Heart left ventricle (tissue), 13 donors: ENCODE results near the gene PTPRM.

ENCODE experiments used
- CTCF ChIP-seq, 12 donors: fragments of 200-600 bp; sonication (generic) in 4 of 12; IDR thresholded peaks; one replicate each; pipeline versions ENCODE4 v1.5.0 to v1.8.0; 2018 to 2022; ENCODE audit warnings: antibody characterized with exemption in 12 of 12, mild to moderate bottlenecking in 5 of 12
- POLR2A ChIP-seq, 2 donors: fragments of 450-650 bp; IDR thresholded peaks; one replicate each; pipeline ENCODE4 v1.6.1; 2017; ENCODE audit warnings: antibody characterized with exemption in 2 of 2, mild to moderate bottlenecking in 2 of 2, moderate library complexity in 2 of 2
- donor health status: ischemic (EF 13 %, LVEDD 7.1; RV severe dilation, severe dysfunction).
- donor health status: DM: no; HTN: yes; CAD: no.
- donor health status: DM: no; HTN: no; CAD: no.
- donor health status: ischemic (EF 25% LVEDD 6.9; RV normal size, moderate dysfunction).
- donor health status: ischemic (EF 25% LVEDD 5.7; RV mildly dilated, moderate dysfunction).
- donor health status: ischemic (EF 35%, LVEDD 5.7; RV mildly dilated, moderate dysfunction).
- donor health status: nonischemic (EF 11% LVEDD 7.7; RV severe dilation, severe dysfunction).
- donor health status: DM: yes; HTN: yes; CAD: no.
- donor health status: PGD.
- donor health status: ischemic (EF 29% LVEDD 5.4; RV normal size, mild dysfunction).
- donor health status: nonischemic (EF 23%, LVEDD 6.1; RV moderate dilation, normal function).

DNA sequence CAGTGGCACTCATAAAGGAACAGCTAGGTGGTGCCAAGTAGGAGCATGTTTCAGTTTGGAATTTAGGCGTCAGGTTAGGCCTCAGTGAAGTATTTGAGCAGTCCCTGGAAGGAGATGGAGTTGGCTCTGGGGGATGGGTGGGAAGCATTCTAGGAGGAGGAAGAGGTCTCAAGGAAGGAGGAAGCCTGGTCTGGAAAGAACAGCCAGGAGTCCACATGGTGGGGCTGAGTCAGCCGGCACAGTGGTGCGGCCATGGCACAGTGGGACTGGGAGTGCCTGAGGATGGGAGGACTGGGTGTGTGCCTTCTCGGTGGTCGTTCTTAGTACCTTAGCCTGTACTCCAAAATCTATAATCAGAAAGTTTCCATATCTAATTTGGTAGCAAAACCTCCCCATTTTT is 373.3 kb downstream of the PTPRM start:
- TF ChIP-seq CTCF (IDR thresholded peaks at IDR 0.05) = no peak
- no peak for TF ChIP-seq POLR2A (IDR thresholded peaks at IDR 0.05)
